AG04450 (cell line): ENCODE data around the gene GSG1L2. TPM values are rescaled to one million over a fixed set of nuclear protein-coding genes. Genes with fewer than 3 reads are reported as not detected.

Experiments
- CTCF ChIA-PET: fragments of 300-600, 350-600 bp; formaldehyde crosslinking; extraction: SDS; loops from one replicate; lab custom pipeline; 2022; ENCODE audit warnings: antibody characterized with exemption, inconsistent platforms; lab: Charles Lee
- POLR2A ChIA-PET: fragments of 350-600 bp; formaldehyde crosslinking; extraction: SDS; loops from one replicate; lab custom pipeline; 2021; ENCODE audit warnings: antibody characterized with exemption, inconsistent platforms; lab: Yijun Ruan, JAX
- DNase-seq: peaks from one replicate; pipeline ENCODE4 v3.0.0-alpha.2; 2011; ENCODE audit warnings: low read depth, low spot score
- H3K27ac ChIP-seq: one replicate; pipeline ENCODE4 v1.5.1; 2012; ENCODE audit warnings: low read depth, low read length, control low read depth
- H3K27me3 ChIP-seq: one replicate; pipeline ENCODE4 v1.6.0; 2012; ENCODE audit warnings: low read length; ENCODE audit not compliant: control insufficient read depth, insufficient read depth
- H3K4me3 ChIP-seq: 2 replicates; pipeline ENCODE4 v1.5.1; 2011; ENCODE audit warnings: mild to moderate bottlenecking, low read depth, low read length, control low read depth
- H3K9me3 ChIP-seq: 2 replicates; pipeline ENCODE4 v1.5.1; 2012; ENCODE audit warnings: low read length; ENCODE audit not compliant: control insufficient read depth, insufficient read depth
- CTCF ChIP-seq: IDR thresholded peaks from 2 replicates; pipeline ENCODE4 v1.5.1; 2011; ENCODE audit warnings: low read depth, low read length, control low read depth, inconsistent platforms
- polyA plus RNA-seq: library from polyadenylated mRNA; depleted of rRNA; stranded (reverse); fragments of >200 nt; gene quantifications from 2 replicates; pipeline ENCODE4 v1.2.3, GENCODE V29; 2011

GSG1L2 gene
- polyA plus RNA-seq, 1 experiment = not detected

- Histone ChIP-seq H3K27me3 (no peaks in the 10 kb centered on the region), H3K4me3 (no peak overlapping the region), H3K9me3 (peaks cover 37% of the 10 kb centered on the region), H3K27ac (no peak overlapping the region)
- CTCF ChIA-PET = no interaction called here
- POLR2A ChIA-PET = no interaction called here
- TF ChIP-seq CTCF = no peak
- no peak for DNase-seq
These were observed 6.7 kb upstream of the GSG1L2 start for GRCh38 chr17:9828296-9829295.

GRCh38 chr17:9825641-9826150, 3.8 kb upstream of the GSG1L2 start, which contains the start of gene GLP2R:
TSS of gene GLP2R (plus strand) at chr17:9825924. CDS start at chr17:9826064, 140 bp downstream.
- ChIA-PET CTCF (no interaction called here), POLR2A (no interaction called here)
- Histone ChIP-seq H3K9me3 (peaks cover 42% of the 10 kb centered on the region), H3K27ac (no peak within 1 kb of the TSS), H3K4me3 (no peak within 1 kb of the TSS), H3K27me3 (no peaks in the 10 kb centered on the region)
- no peak for TF ChIP-seq CTCF
- DNase-seq = no peak

GRCh38 chr17:9824797-9825338, 3.0 kb upstream of the GSG1L2 start:
- H3K9me3 ChIP-seq = peaks cover 45% of the 10 kb centered on the region
- DNase-seq = no peak
- no peaks in the 10 kb centered on the region for H3K27me3 ChIP-seq
- ChIA-PET CTCF (no interaction called here), POLR2A (no interaction called here)
- H3K27ac ChIP-seq = no peak overlapping the region
- no peak for TF ChIP-seq CTCF
- H3K4me3 ChIP-seq = no peak overlapping the region

GRCh38 chr17:9824094-9824493, 2.2 kb upstream of the GSG1L2 start:
- no peak overlapping the region for H3K27ac ChIP-seq
- DNase-seq = no peak
- 0 out of 2 replicates have a peak, but pooled peaks have one; percentile 8 for TF ChIP-seq CTCF
- POLR2A ChIA-PET = no interaction called here
- no peaks in the 10 kb centered on the region for H3K27me3 ChIP-seq
- H3K4me3 ChIP-seq = no peak overlapping the region
- CTCF ChIA-PET = no interaction called here
- H3K9me3 ChIP-seq = peaks cover 45% of the 10 kb centered on the region

GRCh38 chr17:9820448-9820847, 1.4 kb downstream of the GSG1L2 start:
- POLR2A ChIA-PET = no interaction called here
- H3K9me3 ChIP-seq = peaks cover 42% of the 10 kb centered on the region
- DNase-seq = no peak
- no peak for TF ChIP-seq CTCF
- CTCF ChIA-PET = no interaction called here
- H3K27ac ChIP-seq = no peak overlapping the region
- H3K4me3 ChIP-seq = no peak overlapping the region
- no peaks in the 10 kb centered on the region for H3K27me3 ChIP-seq
